CD14-positive monocyte (primary cell): Measurements from ENCODE around the gene SLC6A2. TPM values are rescaled to one million over a fixed set of nuclear protein-coding genes. Genes with fewer than 3 reads are reported as not detected.

Source experiments
- DNase-seq, 3 donors: peaks; one replicate each; pipeline ENCODE4 v3.0.0-alpha.2; 2011 to 2022
- H2AFZ ChIP-seq: 2 replicates; pipeline ENCODE4 v1.6.0; 2012; ENCODE audit warnings: mild to moderate bottlenecking, low read depth, low read length, inconsistent platforms; ENCODE audit not compliant: insufficient read depth, poor library complexity, severe bottlenecking
- H3K27ac ChIP-seq, 2 donors: 1 replicate in 1 of 2; 2 replicates in 1 of 2; pipeline ENCODE4 v1.5.1; 2012 to 2013; ENCODE audit warnings: low read length in 2 of 2, control low read depth in 1 of 2, inconsistent platforms in 1 of 2, low read depth in 1 of 2, mild to moderate bottlenecking in 1 of 2
- H3K27me3 ChIP-seq, 2 donors: one replicate each; pipeline versions ENCODE4 v1.6.0 to v1.6.1; 2011 to 2013; ENCODE audit warnings: low read length in 2 of 2; ENCODE audit not compliant: control insufficient read depth in 2 of 2, insufficient read depth in 2 of 2
- H3K36me3 ChIP-seq, 2 donors: replicated peaks in 1 of 2; 1 replicate in 1 of 2; 2 replicates in 1 of 2; pipeline versions ENCODE4 v1.5.1 to v1.6.1; 2012 to 2013; ENCODE audit warnings: low read length in 2 of 2, control low read depth in 1 of 2, inconsistent platforms in 1 of 2, mild to moderate bottlenecking in 1 of 2; ENCODE audit not compliant: insufficient read depth in 2 of 2, control insufficient read depth in 1 of 2
- H3K4me1 ChIP-seq, 2 donors: 1 replicate in 1 of 2; 2 replicates in 1 of 2; pipeline versions ENCODE4 v1.5.1 to v1.6.1; 2012 to 2013; ENCODE audit warnings: low read length in 2 of 2, control low read depth in 1 of 2, inconsistent platforms in 1 of 2, mild to moderate bottlenecking in 1 of 2, moderate library complexity in 1 of 2; ENCODE audit not compliant: insufficient read depth in 2 of 2, control insufficient read depth in 1 of 2
- H3K4me2 ChIP-seq: replicated peaks from 2 replicates; pipeline ENCODE3; 2012; ENCODE audit warnings: low read length, moderate library complexity, mild to moderate bottlenecking; ENCODE audit not compliant: poor library complexity, severe bottlenecking; ENCODE audit errors: extremely low read depth
- H3K4me3 ChIP-seq, 3 experiments: fragments of 200-600 bp in 1 of 3; sonication (generic) in 1 of 3; replicated peaks in 1 of 3; 1 replicate in 2 of 3; 2 replicates in 1 of 3; pipeline ENCODE4 v1.5.1; 2011 to 2013; ENCODE audit warnings: low read length in 3 of 3, mild to moderate bottlenecking in 3 of 3, control low read depth in 2 of 3, low read depth in 2 of 3, inconsistent platforms in 1 of 3, moderate library complexity in 1 of 3
- H3K79me2 ChIP-seq: 2 replicates; pipeline ENCODE4 v1.6.0; 2012; ENCODE audit warnings: mild to moderate bottlenecking, control low read depth, inconsistent platforms, low read length, moderate library complexity; ENCODE audit not compliant: insufficient read depth
- H3K9ac ChIP-seq: 2 replicates; pipeline ENCODE4 v1.6.0; 2017; ENCODE audit warnings: low read length, mild to moderate bottlenecking; ENCODE audit not compliant: insufficient read depth, poor library complexity, severe bottlenecking
- H3K9me3 ChIP-seq, 2 donors: replicated peaks in 1 of 2; 1 replicate in 1 of 2; 2 replicates in 1 of 2; pipeline versions ENCODE4 v1.5.1 to v1.6.1; 2012 to 2013; ENCODE audit warnings: low read length in 2 of 2, control low read depth in 1 of 2; ENCODE audit not compliant: control insufficient read depth in 1 of 2, insufficient read depth in 1 of 2
- H4K20me1 ChIP-seq: 2 replicates; pipeline ENCODE4 v1.6.0; 2012; ENCODE audit warnings: mild to moderate bottlenecking, low read length, control low read depth, moderate library complexity; ENCODE audit not compliant: insufficient read depth
- H3K27ac Mint-ChIP-seq, 7 donors: one replicate each; pipeline ENCODE4 v1.8.0; 2020; ENCODE audit warnings: mild to moderate bottlenecking in 7 of 7, mixed read lengths in 7 of 7, moderate library complexity in 6 of 7, inconsistent platforms in 2 of 7
- H3K27me3 Mint-ChIP-seq, 3 donors: one replicate each; pipeline ENCODE4 v1.8.0; 2021 to 2022; ENCODE audit warnings: low read depth in 3 of 3, mild to moderate bottlenecking in 3 of 3, mixed read lengths in 3 of 3, moderate library complexity in 3 of 3, inconsistent platforms in 1 of 3
- H3K36me3 Mint-ChIP-seq, 2 donors: one replicate each; pipeline ENCODE4 v1.8.0; 2020; ENCODE audit warnings: mixed read lengths in 2 of 2, inconsistent platforms in 1 of 2, mild to moderate bottlenecking in 1 of 2
- H3K4me1 Mint-ChIP-seq: one replicate; pipeline ENCODE4 v1.8.0; 2020; ENCODE audit warnings: mild to moderate bottlenecking, mixed read lengths
- H3K4me3 Mint-ChIP-seq, 2 donors: one replicate each; pipeline ENCODE4 v1.8.0; 2020; ENCODE audit warnings: mild to moderate bottlenecking in 2 of 2, mixed read lengths in 2 of 2, moderate library complexity in 1 of 2
- H3K9me3 Mint-ChIP-seq, 7 donors: one replicate each; pipeline ENCODE4 v1.8.0; 2020 to 2022; ENCODE audit warnings: mixed read lengths in 7 of 7, mild to moderate bottlenecking in 6 of 7, moderate library complexity in 6 of 7, inconsistent platforms in 2 of 7
- whole genome bisulfite sequencing: methylation state at CpG from one replicate; pipeline ENCODE4 v1.1.5; 2013; ENCODE audit warnings: missing lambda C conversion rate; ENCODE audit not compliant: insufficient coverage; 5-methylcytosine and 5-hydroxymethylcytosine counted together
- intact Hi-C, 2 donors: fragments of 100-400 bp; cut with micrococcal nuclease; formaldehyde crosslinking; loops; one replicate each; pipeline versions ENCODE4 v1.15.0 to v1.15.1; 2023
- polyA plus RNA-seq, 3 donors: library from polyadenylated mRNA; depleted of rRNA in 1 of 3; unstranded in 2 of 3; stranded (reverse) in 1 of 3; fragments of 300-500 nt in 2 of 3; fragments of >200 nt in 1 of 3; fragmentation: Illumina TruSeq in 2 of 3; gene quantifications; 1 replicate in 2 of 3; 2 replicates in 1 of 3; pipeline ENCODE4 v1.2.3, GENCODE V29; 2012 to 2021
- TF ChIP-seq, protein P1 (sequence below): fragments of 200-600 bp; IDR thresholded peaks from one replicate; pipeline ENCODE4 v1.8.0; 2022; ENCODE audit warnings: antibody characterized with exemption, mild to moderate bottlenecking

SLC6A2 gene
- polyA plus RNA-seq, 3 donors = not detected

DNA sequence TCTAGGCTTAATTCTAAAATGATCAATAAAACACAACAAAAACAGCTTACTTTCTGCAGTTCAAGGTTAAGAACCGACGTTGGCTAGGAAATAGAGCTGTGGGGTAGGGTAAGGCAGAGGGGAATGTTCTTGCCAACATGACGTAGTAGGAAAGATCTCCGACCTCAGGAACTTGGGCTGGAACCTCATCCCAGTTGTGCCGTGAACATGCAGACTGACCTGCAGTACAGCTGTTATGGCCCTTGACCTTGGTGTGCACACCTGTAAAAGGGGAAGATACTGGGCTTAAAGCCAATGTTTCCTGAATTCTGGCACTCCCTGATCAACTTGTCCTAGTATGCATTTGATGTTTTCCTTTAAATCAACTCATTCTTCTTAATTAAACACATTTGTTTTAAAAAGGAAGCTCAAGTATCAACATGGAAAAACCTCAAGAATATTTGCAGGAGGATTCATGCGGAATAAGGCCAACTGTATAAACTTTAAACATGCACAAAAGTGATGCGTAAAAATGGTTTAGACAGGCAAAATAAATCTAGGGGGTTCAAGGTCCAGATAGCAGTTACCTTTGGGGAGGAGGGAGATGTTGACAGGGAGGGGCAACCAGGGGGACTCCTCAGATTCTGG lies 14.2 kb upstream of the SLC6A2 start:
- Histone ChIP-seq H3K4me3 (no peak overlapping the region), H3K27me3 (no peaks in the 10 kb centered on the region), H4K20me1 (no peaks in the 10 kb centered on the region), H3K4me2 (no peak overlapping the region), H2AFZ (no peak overlapping the region), H3K36me3 (no peaks in the 10 kb centered on the region), H3K27ac (no peak overlapping the region), H3K4me1 (no peaks in the 10 kb centered on the region), H3K9me3 (no peaks in the 10 kb centered on the region), H3K79me2 (no peaks in the 10 kb centered on the region), H3K9ac (no peak overlapping the region)
- 93% methylated on average over 6 of the region's 7 CpGs for WGBS
- Mint-ChIP-seq H3K36me3 (no peaks in the 10 kb centered on the region), H3K9me3 (no peaks in the 10 kb centered on the region), H3K27me3 (peaks cover 0 to 10% (median 7%) of the 10 kb centered on the region in 3 donors), H3K4me1 (no peaks in the 10 kb centered on the region), H3K27ac (no peak overlapping the region), H3K4me3 (no peak overlapping the region)
- DNase-seq = no peak
- intact Hi-C loops = no loop called here
- TF ChIP-seq, protein P1, sequence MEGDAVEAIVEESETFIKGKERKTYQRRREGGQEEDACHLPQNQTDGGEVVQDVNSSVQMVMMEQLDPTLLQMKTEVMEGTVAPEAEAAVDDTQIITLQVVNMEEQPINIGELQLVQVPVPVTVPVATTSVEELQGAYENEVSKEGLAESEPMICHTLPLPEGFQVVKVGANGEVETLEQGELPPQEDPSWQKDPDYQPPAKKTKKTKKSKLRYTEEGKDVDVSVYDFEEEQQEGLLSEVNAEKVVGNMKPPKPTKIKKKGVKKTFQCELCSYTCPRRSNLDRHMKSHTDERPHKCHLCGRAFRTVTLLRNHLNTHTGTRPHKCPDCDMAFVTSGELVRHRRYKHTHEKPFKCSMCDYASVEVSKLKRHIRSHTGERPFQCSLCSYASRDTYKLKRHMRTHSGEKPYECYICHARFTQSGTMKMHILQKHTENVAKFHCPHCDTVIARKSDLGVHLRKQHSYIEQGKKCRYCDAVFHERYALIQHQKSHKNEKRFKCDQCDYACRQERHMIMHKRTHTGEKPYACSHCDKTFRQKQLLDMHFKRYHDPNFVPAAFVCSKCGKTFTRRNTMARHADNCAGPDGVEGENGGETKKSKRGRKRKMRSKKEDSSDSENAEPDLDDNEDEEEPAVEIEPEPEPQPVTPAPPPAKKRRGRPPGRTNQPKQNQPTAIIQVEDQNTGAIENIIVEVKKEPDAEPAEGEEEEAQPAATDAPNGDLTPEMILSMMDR = no peak

DNA sequence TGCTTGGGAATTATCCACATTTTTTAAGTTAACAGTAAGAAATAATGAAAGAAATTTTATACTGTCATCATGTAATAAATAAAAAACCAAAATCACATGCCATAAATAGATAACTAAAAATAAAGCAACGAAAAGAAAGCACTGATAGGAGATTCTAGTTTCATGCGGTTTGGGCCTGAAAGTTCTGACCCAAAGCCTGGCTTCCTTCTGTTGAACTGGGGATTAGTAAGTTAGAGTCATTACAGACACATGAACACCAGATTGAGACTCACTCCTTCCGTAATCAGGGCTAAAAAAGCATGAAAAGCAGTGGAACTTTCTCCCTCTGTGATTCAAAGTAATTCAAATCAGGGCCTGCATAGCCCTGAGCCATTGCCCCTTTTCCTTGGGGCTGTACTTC lies 13.2 kb upstream of the SLC6A2 start:
- Histone ChIP-seq H2AFZ (no peak overlapping the region), H3K36me3 (no peaks in the 10 kb centered on the region), H3K27me3 (no peaks in the 10 kb centered on the region), H3K9ac (no peak overlapping the region), H3K4me1 (no peaks in the 10 kb centered on the region), H4K20me1 (no peaks in the 10 kb centered on the region), H3K4me2 (no peak overlapping the region), H3K4me3 (no peak overlapping the region), H3K9me3 (no peaks in the 10 kb centered on the region), H3K27ac (no peak overlapping the region), H3K79me2 (no peaks in the 10 kb centered on the region)
- intact Hi-C loops = no loop called here
- H3K4me3 Mint-ChIP-seq = no peak overlapping the region
- H3K27me3 Mint-ChIP-seq = peaks cover 0 to 7% (median 5%) of the 10 kb centered on the region in 3 donors
- H3K27ac Mint-ChIP-seq = no peak overlapping the region
- no peaks in the 10 kb centered on the region for H3K36me3 Mint-ChIP-seq
- H3K4me1 Mint-ChIP-seq = no peaks in the 10 kb centered on the region
- TF ChIP-seq, protein P1 = no peak
- no peak for DNase-seq
- no peaks in the 10 kb centered on the region for H3K9me3 Mint-ChIP-seq
- 100% methylated on average over 1 of the region's 3 CpGs for WGBS
